Heart right ventricle (tissue), 16 donors: Measurements from ENCODE around the gene SCARB1. TPM values are rescaled to one million over a fixed set of nuclear protein-coding genes. Genes with fewer than 3 reads are reported as not detected.
A peak's percentile ranks its signal among the peaks of the same experiment; 100 is the strongest.

Experiments
- ATAC-seq, 8 donors: fragments of 200-7000 bp; cut with Tn5 transposase; one replicate each; pipeline ENCODE4 v1.9.1; 2020; ENCODE audit warnings: mild to moderate bottlenecking in 8 of 8, moderate library complexity in 8 of 8, moderate number of reproducible peaks in 1 of 8
- DNase-seq, 2 donors: peaks; one replicate each; pipeline ENCODE4 v3.0.0-alpha.2; 2020
- H3K27ac ChIP-seq, 10 donors: fragments of 200-600 bp; sonication (generic) in 2 of 10; one replicate each; pipeline versions ENCODE4 v1.5.0 to v1.8.0; 2020 to 2022; ENCODE audit warnings: mild to moderate bottlenecking in 3 of 10
- H3K27me3 ChIP-seq, 7 donors: fragments of 200-600 bp; one replicate each; pipeline ENCODE4 v1.8.0; 2021 to 2022; ENCODE audit warnings: mild to moderate bottlenecking in 2 of 7
- H3K36me3 ChIP-seq, 9 donors: fragments of 200-600 bp; sonication (generic) in 1 of 9; one replicate each; pipeline versions ENCODE4 v1.5.0 to v1.8.0; 2020 to 2022; ENCODE audit warnings: mild to moderate bottlenecking in 2 of 9
- H3K4me1 ChIP-seq, 9 donors: fragments of 200-600 bp; sonication (generic) in 1 of 9; one replicate each; pipeline versions ENCODE4 v1.5.0 to v1.8.0; 2020 to 2022; ENCODE audit warnings: mild to moderate bottlenecking in 4 of 9
- H3K4me3 ChIP-seq, 10 donors: fragments of 200-600 bp; sonication (generic) in 2 of 10; one replicate each; pipeline versions ENCODE4 v1.5.0 to v1.8.0; 2020 to 2022; ENCODE audit warnings: mild to moderate bottlenecking in 7 of 10, moderate library complexity in 2 of 10
- H3K9me3 ChIP-seq, 11 donors: fragments of 200-600 bp in 10 of 11; sonication (generic) in 2 of 11; one replicate each; pipeline versions ENCODE4 v1.5.0 to v1.8.0; 2013 to 2022; ENCODE audit warnings: mild to moderate bottlenecking in 2 of 11, control low read depth in 1 of 11, moderate library complexity in 1 of 11
- CTCF ChIP-seq, 9 donors: fragments of 200-600 bp; sonication (generic) in 2 of 9; IDR thresholded peaks; one replicate each; pipeline versions ENCODE4 v1.5.0 to v1.8.0; 2021 to 2022; ENCODE audit warnings: antibody characterized with exemption in 9 of 9, mild to moderate bottlenecking in 5 of 9, moderate library complexity in 1 of 9
- WGBS, 2 donors: extraction: QIAGEN DNeasy Blood & Tissue Kit; methylation state at CpG; one replicate each; pipeline ENCODE4 v1.1.7; 2013; ENCODE audit warnings: inconsistent platforms in 1 of 2; 5-methylcytosine and 5-hydroxymethylcytosine counted together
- intact Hi-C, 10 donors: fragments of 100-400 bp; cut with DNase I; formaldehyde crosslinking; loops; one replicate each; pipeline versions ENCODE4 v1.11.1 to v1.14.2; 2022
- polyA plus RNA-seq, 2 donors: library from polyadenylated mRNA; stranded (reverse); fragments of 200-250 nt; gene quantifications; one replicate each; pipeline ENCODE4 v1.2.3, GENCODE V29; 2013
- total RNA-seq, 10 donors: library from RNA; stranded (reverse); fragmentation: NEBNext Ultra II Directional in 3 of 10; extraction: Animal tissue kit (Norgen Biotek cat#: 25700) in 3 of 10; gene quantifications; one replicate each; pipeline versions ENCODE4 v1.2.1 to v1.2.4, GENCODE V29; 2021 to 2023
- donor health status: Arrhythmogenic right ventricular cardiomyopathy.
- donor health status: ischemic (EF 13 %, LVEDD 7.1; RV severe dilation, severe dysfunction).
- donor health status: healthy with polysubstance abuse.
- donor health status: DM: no; HTN: yes; CAD: no.
- donor health status: DM: no; HTN: no; CAD: no.
- donor health status: ischemic (EF 25% LVEDD 6.9; RV normal size, moderate dysfunction).
- donor health status: ischemic (EF 25% LVEDD 5.7; RV mildly dilated, moderate dysfunction).
- donor health status: healthy.
- donor health status: DM: yes; HTN: yes; CAD: no.
- donor health status: Ischemic cardiomyopathy.
- donor health status: ischemic (EF 35%, LVEDD 5.7; RV mildly dilated, moderate dysfunction).
- donor health status: nonischemic (EF 11% LVEDD 7.7; RV severe dilation, severe dysfunction).
- donor health status: DM: yes; HTN: yes; CAD: no.
- donor health status: PGD.
- donor health status: ischemic (EF 29% LVEDD 5.4; RV normal size, mild dysfunction).
- donor health status: nonischemic (EF 23%, LVEDD 6.1; RV moderate dilation, normal function).

SCARB1 gene
- total and polyA plus RNA-seq, 12 donors = 7.7 to 19.9 (median 11.5) TPM

GRCh38 chr12:124821252-124822200 is 42.1 kb downstream of the SCARB1 start:
- intact Hi-C loops = no loop called here
- Histone ChIP-seq H3K4me3 (no peak overlapping the region), H3K4me1 (no peaks in the 10 kb centered on the region), H3K36me3 (peaks cover 0 to 2% (median 0%) of the 10 kb centered on the region in 9 donors), H3K9me3 (no peaks in the 10 kb centered on the region), H3K27me3 (no peaks in the 10 kb centered on the region), H3K27ac (no peak overlapping the region)
- ATAC-seq = no peak
- TF ChIP-seq CTCF (IDR thresholded peaks at IDR 0.05) = no peak
- 91 to 92% methylated on average over 16 of the region's 16 CpGs for WGBS, 2 donors
- no peak for DNase-seq

- no peak for DNase-seq
- peak in 1 of 8 donors; percentile 32 for ATAC-seq
- H3K4me3 ChIP-seq = no peak overlapping the region
- 93% methylated on average over 9 of the region's 9 CpGs for WGBS, 2 donors
- intact Hi-C loops = no loop called here
- no peaks in the 10 kb centered on the region for H3K27me3 ChIP-seq
- no peaks in the 10 kb centered on the region for H3K9me3 ChIP-seq
- peaks cover 0 to 6% (median 0%) of the 10 kb centered on the region in 9 donors for H3K36me3 ChIP-seq
- H3K27ac ChIP-seq = no peak overlapping the region
- no peaks in the 10 kb centered on the region for H3K4me1 ChIP-seq
- no peak for TF ChIP-seq CTCF (IDR thresholded peaks at IDR 0.05)
Observed at GRCh38 chr12:124820199-124820598, 43.5 kb downstream of the SCARB1 start.

- no peak for TF ChIP-seq CTCF (IDR thresholded peaks at IDR 0.05)
- Histone ChIP-seq H3K9me3 (no peaks in the 10 kb centered on the region), H3K27ac (no peak overlapping the region), H3K4me3 (no peak overlapping the region), H3K27me3 (no peaks in the 10 kb centered on the region), H3K4me1 (no peaks in the 10 kb centered on the region), H3K36me3 (peaks cover 0 to 12% (median 0%) of the 10 kb centered on the region in 9 donors)
- 90 to 92% methylated on average over 10 of the region's 10 CpGs for WGBS, 2 donors
- no peak for DNase-seq
- no peak for ATAC-seq
- intact Hi-C loops = no loop called here
Observed at GRCh38 chr12:124819525-124819924, 44.1 kb downstream of the SCARB1 start.

- H3K4me1 ChIP-seq = no peaks in the 10 kb centered on the region
- intact Hi-C loops = no loop called here
- WGBS, 2 donors = 78 to 85% methylated on average over 5 of the region's 5 CpGs
- DNase-seq (no peak), ATAC-seq (no peak)
- no peaks in the 10 kb centered on the region for H3K27me3 ChIP-seq
- no peak overlapping the region for H3K4me3 ChIP-seq
- H3K36me3 ChIP-seq = peaks cover 0 to 17% (median 4%) of the 10 kb centered on the region in 9 donors
- no peak overlapping the region for H3K27ac ChIP-seq
- no peaks in the 10 kb centered on the region for H3K9me3 ChIP-seq
- TF ChIP-seq CTCF (IDR thresholded peaks at IDR 0.05) = no peak
Observed at GRCh38 chr12:124819080-124819479, 44.6 kb downstream of the SCARB1 start.
